GM04504 (cell line): ENCODE measurements around the gene RBMS1.
"Not testable (repeated sequence)": the region's sequence is repeated elsewhere in the genome, so short reads cannot be mapped to it uniquely, and the experiment has no call there.

Source experiments
- DNase-seq: peaks from one replicate; pipeline ENCODE4 v3.0.0-alpha.2; 2012; ENCODE audit warnings: low read depth

RBMS1 gene

DNA sequence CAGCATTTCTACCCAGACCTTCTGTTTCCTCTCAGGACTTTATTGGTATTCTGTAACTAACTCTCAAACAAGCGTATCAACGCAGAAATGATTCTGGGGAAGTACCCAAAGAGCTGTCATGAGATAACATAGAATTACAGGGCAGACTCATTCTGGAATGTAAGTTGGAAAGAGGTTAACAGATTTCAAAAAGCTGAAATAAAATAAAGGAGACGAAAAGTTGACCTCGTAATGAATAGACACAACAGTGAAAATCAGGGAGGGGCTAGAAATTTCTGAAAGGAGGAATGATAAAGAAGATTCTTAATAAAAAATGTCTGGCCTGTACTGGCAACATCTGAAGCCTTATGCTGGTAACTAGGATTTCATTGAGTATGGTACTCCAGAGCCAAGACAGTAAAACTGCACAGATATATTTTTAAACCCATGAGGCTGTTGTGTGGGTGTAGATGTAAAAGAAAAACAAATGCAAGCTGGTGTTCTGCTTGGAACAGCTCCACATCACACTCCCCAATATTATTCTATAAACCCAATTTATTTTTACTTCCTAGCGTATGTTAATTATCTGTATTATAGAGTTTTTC lies 23.9 kb downstream of the RBMS1 start:
- DNase-seq, result no peak

DNA sequence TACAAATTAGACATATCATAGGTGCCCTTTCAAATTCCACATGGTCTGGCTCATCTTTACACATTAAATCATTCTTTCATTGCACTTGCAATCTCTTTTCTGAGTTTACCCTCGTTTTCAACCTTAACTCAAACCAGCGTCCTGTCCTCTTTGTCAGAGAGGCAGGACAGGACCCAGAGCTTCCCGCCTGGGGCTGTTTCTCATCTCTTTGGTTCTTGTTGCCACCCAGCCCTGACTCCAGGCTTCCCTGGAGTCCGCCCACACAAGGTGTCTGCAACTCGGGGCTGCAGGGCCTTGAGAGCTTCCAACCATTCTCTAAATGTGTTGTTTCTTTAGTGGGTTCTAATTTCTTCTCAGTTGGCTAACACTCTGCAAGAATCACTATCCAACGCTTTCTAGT lies 24.4 kb downstream of the RBMS1 start:
- DNase-seq, result no peak

DNA sequence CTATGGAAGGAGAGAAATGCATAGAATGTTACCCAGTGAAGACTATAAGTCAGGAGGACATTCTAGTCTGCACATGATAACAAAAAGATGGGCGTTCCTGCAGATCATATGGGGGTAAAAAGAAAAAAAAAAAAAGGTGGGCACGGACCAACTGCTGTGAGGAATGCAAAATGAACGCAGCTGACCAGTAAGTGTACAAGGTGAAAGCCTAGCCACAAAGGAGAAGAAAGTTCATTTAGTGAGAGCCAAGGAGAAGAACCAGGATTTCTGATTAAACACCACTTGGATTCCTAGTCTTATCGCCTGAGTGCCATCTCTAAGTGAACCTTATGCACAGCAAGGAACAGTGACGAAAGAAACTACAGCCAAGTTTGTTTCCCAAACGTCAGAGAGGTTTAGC lies 26.5 kb downstream of the RBMS1 start:
- DNase-seq, result no peak

DNA sequence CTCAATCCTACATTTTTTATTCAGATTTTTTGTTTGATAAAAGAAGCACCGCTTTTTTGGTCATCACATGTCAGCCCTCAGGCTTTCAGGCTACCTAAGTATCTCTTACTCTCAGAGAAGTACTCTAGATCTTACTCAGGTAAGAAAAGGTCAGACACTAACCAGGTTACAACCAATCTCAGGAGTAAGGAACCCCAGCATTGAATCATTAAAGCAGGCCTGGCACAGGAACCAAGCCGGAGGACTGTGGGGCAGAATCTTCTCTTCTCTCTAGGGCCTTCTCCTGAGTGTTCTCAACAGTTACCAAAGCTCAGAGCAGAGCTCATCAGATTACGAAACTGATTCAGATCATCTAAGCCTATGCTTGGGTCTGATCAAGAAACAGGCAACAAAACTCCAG lies 28.2 kb downstream of the RBMS1 start:
- DNase-seq, result no peak

DNA sequence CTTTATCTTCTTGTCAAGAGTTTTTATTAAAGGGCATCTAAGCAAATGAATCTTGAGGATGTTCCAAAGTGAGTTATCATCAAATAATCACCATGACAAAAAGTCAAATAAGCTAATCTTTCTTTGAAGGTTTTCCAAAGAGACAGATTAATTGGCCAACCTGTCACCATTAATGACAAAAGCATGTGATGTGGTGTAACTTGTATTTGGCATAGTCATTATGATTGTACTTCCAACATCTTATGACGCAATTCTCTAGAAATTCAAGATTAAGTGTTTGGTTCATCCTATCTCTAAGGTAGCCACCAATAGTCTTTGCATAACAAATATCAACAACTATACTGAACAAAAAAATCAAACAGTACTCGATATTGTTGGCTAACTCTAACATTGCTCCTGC lies 28.6 kb downstream of the RBMS1 start:
- no peak for DNase-seq

DNA sequence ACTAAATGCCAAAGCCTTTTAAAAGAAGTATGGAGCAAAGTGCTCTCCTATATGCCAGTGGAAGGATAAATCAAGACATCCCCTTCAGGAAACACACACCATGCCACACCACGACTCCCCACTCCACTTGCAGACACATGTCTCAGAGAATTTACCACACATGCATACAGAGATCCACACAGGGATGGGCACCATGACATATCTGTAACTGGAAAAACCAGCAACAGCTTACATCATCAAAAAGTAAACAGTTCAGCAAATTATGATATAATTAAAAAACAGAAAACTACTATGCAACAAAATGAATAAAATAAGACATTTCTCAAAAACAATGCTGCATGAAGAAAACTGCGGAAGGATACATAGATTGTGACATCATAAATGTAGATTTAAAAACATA lies 29.6 kb downstream of the RBMS1 start:
- DNase-seq, result no peak

DNA sequence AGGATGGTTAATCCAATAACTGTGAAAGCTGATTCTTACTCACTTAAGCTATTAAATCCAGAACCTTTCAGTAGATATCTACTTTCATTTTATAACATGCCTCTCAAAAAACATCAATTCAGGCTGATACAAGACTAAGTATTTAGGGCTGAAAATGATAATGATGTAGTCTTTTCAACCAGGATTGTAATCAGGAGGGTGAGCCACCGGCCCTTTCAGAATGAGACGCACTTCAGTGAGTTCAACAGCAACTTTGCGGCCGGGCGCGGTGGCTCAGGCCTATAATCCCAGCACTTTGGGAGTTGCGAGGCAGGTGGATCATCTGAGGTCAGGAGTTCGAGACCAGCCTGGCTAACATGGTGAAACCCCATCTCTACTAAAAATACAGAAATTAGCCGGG lies 30.4 kb downstream of the RBMS1 start:
- DNase-seq, result no peak

DNA sequence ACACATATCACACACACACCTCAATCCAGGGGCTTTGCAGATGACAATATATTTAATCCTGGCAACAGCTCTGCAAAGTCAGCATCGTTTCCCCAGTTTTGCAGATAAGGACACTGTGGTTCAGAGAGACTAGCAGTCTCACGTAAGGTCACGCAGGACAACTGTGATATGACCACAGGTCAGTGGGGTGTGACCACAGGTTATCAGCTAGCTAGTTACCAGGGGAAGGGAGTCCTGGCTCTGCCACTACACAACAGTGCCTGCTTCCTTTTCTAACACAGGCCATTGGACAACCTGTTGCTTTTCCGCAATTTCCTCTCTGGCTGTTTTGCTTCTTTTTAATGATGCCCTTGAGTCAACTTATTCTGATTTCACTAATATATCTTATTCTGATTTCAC lies 33.3 kb downstream of the RBMS1 start:
- DNase-seq, result no peak

DNA sequence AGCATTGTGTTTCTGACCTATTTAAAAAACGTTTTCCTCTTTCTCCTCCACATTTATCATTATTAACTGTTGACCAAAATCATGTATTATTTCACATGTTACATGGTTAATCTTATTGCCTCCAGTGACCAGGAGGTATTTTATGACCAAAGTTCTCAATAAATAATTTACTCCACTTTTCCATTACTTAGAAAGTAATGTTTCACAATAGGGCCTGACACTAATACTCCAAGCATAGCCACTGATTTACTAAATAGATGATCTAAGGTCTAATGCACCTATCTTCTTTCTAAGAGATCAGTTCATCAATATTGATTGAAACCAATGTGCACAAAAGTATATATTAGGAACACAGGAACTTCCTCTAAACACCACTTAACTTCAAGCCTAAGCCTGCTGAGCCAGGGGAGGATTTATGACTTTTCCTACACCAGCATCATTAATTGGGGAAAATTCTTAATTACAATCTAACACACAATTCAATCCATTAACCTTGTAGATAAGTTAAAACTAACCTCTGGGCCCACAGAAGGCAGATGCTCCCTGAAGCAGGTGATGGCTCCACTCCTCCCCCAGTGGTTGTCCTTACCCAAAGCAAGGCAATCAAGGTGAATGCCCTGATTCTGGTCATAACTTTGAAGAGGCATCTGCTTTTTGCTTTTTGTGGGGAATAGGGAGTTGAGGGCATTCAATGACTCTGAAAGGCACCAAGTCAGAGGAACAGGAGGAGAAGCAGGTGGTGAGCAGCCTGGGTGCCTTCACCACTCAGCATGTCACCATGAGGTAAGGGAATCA lies 33.9 kb downstream of the RBMS1 start:
- no peak for DNase-seq

DNA sequence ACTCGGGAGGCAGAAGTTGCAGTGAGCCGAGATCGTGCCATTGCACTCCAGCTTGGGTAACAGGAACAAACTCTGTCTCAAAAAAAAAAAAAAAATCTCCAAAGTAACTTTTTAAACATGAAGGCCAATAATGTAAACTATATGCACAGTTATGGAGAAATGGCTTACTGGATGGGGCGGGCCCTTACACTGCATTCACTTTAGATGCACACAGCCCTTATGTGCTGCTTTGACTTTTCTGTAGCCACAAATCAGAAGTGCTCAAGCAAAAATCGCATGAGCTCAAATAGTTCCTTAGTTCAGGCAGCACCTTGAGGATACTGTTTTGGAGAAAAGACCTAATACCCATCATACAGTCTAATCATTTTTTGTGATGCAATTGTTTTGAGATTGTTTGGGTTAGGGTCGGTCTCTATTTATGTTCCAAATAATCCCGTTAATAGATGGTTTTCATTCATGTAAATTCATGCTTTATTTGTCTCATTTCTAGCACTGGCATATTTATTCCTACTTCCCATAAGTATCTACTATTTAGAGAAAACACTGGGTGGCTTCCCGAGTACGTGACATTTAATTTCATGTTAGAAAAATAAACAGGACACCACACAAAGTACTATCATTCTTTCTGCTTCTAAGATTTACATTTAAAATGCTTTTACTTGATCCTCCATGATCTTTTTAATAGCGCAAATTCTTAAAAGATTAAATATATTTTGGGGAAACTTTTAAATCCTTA lies 34.7 kb downstream of the RBMS1 start:
- DNase-seq, result no peak

DNA sequence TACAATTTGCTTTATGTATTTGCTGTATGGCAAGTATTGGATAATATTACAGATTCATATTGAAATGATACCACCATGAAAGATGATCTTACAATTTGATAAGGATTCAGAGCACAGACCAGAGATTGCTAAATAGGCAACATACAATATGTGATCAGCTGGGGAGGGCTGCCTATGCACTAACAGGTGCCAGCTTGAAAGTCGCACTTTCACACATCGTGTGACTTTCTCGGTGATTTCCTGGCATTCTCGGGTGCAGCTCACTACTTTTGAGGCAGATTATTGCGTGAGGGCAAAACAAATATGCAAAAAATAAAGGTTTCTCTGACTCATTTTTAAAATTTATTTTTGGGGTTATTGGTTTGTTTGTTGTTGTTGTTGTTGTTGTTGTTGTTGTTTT lies 36.0 kb downstream of the RBMS1 start:
- no peak for DNase-seq

DNA sequence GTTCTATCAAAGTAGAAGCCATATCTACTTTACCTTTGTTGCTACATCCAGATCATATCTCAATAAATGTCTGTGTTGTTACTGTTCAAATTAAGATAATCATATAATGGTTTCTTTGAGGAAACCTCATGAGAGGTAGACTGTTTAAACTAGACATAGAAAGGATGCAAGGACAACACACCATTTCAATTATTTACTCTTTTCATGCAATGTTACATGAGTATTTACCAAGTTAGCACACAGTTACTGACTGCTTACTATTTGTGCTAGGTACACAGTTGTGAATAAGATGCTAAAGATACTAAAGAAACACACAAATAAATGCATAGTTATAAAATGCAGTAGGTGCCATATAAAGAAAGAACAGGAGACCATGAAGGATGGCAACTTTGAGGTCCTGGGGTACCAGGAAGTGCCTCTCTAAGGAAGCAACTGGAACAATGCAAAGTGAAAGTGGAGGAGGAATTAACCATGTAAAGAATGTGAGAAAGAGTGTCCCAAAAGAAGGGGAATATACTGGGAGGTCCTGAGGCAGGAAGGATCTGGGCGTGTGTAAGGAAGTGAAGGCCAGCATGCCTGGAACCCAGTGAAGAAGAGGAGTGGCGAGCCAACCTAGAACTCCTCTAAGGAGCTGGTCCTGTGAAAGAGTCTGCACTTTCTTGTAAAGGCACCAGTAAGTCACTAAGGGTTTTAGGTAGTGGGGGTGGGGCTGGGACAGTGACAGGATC lies 39.4 kb downstream of the RBMS1 start:
- no peak for DNase-seq

DNA sequence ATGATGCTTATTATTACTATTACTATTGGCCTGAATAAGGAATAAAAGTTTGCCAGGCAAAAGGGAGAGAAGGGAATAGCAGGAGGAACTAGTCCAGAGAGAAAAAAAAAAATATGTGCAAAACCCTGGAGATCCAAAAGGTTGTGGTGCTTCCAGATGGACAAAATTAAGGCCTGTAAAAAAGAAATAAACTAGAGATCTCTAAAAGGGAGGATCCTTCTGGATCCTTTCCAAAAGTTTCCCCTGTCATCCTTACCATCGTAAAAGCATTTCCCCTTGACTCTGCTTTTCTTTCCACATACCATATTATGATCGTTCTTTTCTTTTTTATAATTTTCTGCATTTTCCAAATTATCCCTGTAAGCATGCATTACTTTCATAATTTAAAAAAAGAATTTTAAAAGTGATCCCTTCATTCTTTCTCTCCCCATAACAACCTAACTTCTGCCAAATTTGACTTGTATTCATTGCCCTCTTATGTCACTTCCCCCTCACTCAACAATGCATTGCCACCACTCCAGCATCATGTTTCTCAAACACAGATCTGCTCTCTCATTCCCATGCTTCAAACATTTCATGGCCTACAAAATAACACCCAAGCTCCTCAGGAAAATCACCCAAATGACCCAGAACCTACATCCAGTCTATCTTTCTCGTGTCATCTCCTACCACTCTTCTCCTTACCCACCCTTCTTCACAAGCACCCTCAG lies 40.3 kb downstream of the RBMS1 start:
- DNase-seq, result no peak

DNA sequence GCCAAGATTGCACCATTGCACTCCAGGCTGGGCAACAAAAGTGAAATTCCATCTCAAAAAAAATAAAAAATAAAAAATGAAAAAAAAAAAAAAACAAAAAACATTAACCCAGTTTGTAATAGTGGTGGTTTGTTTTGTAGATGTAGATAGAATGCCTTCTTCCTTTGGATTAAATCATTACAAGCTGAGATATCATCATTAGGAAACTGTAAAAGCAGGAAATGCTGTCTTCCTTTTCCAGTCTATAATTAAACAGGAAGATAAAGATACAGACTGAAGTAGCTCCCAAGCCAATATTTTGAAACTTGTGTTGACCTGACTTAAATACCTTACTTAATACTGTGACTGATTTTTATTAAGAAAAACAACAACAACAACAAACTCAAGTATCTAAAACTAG lies 43.1 kb downstream of the RBMS1 start:
- DNase-seq, result no peak

DNA sequence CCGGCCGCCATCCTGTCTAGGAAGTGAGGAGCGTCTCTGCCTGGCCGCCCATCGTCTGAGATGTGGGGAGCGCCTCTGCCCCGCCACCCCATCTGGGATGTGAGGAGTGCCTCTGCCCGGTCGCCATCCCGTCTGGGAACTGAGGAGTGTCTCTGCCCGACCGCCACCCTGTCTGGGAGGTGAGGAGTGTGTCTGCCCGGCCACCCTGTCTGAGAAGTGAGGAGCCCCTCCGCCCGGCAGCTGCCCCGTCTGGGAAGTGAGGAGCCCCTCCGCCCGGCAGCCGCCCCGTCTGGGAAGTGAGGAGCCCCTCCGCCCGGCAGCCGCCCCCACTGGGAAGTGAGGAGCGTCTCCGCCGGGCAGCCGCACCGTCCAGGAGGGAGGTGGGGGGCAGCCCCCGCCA lies 44.8 kb downstream of the RBMS1 start:
- DNase-seq, result not testable (repeated sequence)

DNA sequence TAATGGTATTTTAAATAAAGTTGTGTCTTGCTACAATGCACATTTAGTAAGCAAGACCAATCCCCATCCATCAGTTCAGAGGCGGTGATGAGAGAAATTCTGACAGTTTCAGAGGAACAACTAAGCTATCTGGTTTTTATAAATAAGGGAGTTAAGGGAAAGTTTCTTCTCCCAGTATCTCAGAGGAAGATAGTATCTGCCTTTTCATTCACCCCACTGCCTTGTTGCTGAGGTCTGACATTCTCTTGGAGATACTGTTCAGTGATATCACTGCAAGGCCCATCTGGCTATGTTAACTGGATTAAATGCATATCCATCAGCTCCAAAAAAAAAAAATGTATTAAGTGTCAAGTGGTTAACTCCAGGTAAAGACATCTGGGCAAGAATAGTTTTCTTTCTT lies 47.9 kb downstream of the RBMS1 start:
- no peak for DNase-seq

DNA sequence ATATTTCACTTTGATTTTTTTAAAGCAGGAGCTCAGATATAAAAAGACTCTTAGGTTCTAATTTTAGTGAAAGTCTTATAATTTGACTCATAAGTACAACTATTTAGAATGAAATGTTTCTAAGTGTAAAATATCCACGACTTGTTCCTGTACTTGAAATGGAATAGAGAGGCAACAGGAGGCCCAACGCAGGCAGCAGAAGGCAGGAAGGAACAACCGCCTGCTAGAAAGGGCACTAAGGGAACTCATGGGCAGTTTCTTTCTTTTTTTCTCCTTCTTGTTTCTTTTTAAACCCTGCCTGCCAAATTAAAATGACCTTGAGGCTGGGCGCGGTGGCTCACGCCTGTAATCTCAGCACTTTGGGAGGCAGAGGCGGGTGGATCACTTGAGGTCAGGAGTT lies 51.0 kb downstream of the RBMS1 start:
- DNase-seq, result no peak

DNA sequence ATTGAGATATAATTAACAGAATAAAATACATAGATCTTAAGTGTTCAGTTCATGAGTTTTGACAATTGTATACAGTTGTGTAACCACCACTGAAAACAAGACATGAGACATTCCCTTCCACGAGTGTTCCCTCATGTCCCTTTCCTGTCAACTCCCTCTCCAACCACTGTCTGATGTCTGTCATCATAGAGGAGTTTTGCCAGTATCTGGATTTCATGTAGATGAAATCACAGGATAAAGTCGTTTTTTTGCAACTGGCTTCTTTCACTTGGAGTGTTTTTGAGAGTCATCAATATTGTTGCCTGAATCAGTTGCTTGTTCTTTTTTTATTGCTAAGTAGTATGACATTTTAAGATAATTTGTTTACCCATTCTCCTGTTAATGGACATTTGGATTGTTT lies 52.7 kb downstream of the RBMS1 start:
- DNase-seq, result no peak

DNA sequence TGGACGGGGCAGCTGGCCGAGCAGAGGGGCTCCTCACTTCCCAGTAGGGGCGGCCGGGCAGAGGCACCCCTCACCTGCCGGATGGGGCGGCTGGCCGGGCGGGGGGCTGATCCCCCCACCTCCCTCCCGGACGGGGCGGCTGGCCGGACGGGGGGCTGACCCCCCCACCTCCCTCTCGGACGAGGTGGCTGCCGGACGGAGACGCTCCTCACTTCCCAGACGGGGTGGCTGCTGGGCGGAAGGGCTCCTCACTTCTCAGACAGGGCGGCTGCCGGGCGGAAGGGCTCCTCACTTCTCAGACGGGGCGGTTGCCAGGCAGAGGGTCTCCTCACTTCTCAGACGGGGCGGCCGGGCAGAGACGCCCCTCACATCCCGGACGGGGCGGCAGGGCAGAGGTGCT lies 54.6 kb downstream of the RBMS1 start:
- not testable (repeated sequence) for DNase-seq

DNA sequence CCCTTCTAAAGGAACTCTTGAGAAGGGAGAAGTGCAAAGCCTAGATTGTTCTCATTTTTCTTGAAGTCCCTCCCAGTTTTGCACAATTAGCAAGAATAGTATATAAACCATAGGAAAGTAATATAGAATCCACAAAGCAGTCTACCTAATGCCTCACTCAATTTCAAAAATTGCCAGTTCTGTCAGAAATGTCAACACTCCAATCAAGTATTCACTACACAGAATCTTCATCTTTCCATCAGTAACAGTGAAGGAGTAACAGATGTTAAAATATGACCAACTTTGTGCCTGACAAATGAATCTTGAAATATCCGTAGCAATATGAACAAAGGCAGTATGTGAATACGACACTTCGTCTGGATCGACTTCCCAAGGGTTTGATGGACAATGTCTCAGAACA lies 56.3 kb downstream of the RBMS1 start:
- no peak for DNase-seq

DNA sequence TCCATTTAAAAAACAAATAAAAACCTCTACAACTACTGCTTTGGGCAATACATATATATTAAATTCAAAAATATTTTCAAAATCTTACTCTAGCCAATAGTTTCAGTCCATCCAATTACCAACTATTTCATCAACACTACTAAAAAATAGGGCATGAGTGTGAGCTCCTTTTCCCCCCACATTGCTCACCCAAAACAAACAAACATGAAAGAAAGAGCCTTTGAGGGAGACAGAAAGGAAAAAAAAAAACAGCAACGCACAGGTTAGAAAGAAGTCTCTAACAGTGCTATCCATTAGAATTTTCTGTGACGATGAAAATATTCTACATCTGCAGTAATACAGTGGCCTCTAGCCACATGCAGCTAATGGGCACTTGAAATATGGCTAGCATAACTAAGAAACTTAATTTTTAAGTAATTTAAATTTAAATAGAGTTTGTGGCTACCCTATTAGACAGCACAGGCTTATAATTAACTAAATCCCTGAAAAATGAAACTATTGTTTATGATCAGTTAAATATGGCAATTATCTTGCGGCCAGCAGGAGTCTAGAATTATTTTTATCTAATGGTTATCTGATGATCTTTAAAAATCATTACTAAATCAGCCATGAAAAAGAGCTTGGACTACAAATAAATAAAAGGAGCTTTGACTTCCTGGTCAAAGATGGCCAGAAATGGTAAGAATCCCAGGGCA lies 59.2 kb downstream of the RBMS1 start:
- DNase-seq, result no peak
